Measurements from ENCODE around the gene LRRC4C. TPM values are rescaled to one million over a fixed set of nuclear protein-coding genes. Genes with fewer than 3 reads are reported as not detected.

Gene LRRC4C
- total RNA-seq, 1 donor from 2014 or later: 1.3 TPM

- H3K27ac Mint-ChIP-seq: no peak overlapping the region
- H3K9me3 Mint-ChIP-seq (ENCODE audit: low read depth): no peaks in the 10 kb centered on the region
- no peaks in the 10 kb centered on the region for H3K27me3 Mint-ChIP-seq
- H3K4me3 Mint-ChIP-seq (ENCODE audit: low read depth): no peak overlapping the region
- H3K36me3 Mint-ChIP-seq (ENCODE audit: insufficient read depth): no peaks in the 10 kb centered on the region
- TF ChIP-seq, protein P1, sequence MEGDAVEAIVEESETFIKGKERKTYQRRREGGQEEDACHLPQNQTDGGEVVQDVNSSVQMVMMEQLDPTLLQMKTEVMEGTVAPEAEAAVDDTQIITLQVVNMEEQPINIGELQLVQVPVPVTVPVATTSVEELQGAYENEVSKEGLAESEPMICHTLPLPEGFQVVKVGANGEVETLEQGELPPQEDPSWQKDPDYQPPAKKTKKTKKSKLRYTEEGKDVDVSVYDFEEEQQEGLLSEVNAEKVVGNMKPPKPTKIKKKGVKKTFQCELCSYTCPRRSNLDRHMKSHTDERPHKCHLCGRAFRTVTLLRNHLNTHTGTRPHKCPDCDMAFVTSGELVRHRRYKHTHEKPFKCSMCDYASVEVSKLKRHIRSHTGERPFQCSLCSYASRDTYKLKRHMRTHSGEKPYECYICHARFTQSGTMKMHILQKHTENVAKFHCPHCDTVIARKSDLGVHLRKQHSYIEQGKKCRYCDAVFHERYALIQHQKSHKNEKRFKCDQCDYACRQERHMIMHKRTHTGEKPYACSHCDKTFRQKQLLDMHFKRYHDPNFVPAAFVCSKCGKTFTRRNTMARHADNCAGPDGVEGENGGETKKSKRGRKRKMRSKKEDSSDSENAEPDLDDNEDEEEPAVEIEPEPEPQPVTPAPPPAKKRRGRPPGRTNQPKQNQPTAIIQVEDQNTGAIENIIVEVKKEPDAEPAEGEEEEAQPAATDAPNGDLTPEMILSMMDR (IDR thresholded peaks at IDR 0.05; ENCODE audit: unreplicated experiment): no peak
- no peaks in the 10 kb centered on the region for H3K4me1 Mint-ChIP-seq (ENCODE audit: low read depth)
- DNase-seq (ENCODE audit: low spot score, unreplicated experiment): no peak
Measured at GRCh38 chr11:40095446-40095845, 1364.0 kb downstream of the LRRC4C start.

GRCh38 chr11:40094954-40095353 lies 1364.5 kb downstream of the LRRC4C start:
- no peak overlapping the region for H3K4me3 Mint-ChIP-seq (ENCODE audit: low read depth)

DNA sequence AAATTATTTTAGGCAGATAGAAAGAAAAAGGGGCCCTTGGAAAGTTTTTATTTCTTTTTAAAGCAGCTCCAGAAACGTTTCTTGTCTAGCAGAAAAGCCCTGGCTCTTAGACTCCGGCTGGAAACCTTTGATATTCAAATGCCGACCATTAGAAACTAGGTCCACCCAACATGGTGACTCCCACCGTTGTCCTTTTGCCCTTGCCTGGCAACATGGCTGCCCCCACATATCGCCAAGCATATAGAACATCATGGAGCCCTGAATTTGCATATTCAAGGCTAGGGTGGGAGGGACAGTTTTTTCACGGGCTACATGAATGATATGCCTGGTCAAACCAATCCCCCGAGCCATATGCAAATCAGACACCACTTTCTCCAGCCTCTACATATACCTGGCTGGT lies 1379.0 kb downstream of the LRRC4C start:
- TF ChIP-seq, protein P1 (IDR thresholded peaks at IDR 0.05; ENCODE audit: unreplicated experiment): no peak
- Mint-ChIP-seq H3K4me1 (ENCODE audit: low read depth) (no peaks in the 10 kb centered on the region), H3K27me3 (no peaks in the 10 kb centered on the region), H3K9me3 (ENCODE audit: low read depth) (peaks cover 3% of the 10 kb centered on the region), H3K27ac (no peak overlapping the region), H3K4me3 (ENCODE audit: low read depth) (no peak overlapping the region), H3K36me3 (ENCODE audit: insufficient read depth) (no peaks in the 10 kb centered on the region)
- no peak for DNase-seq (ENCODE audit: low spot score, unreplicated experiment)

More at GRCh38 chr11:40094954-40095353, 1364.5 kb downstream of the LRRC4C start:
- no peak for DNase-seq (ENCODE audit: low spot score, unreplicated experiment)
- Mint-ChIP-seq H3K27me3 (no peaks in the 10 kb centered on the region), H3K4me1 (ENCODE audit: low read depth) (no peaks in the 10 kb centered on the region), H3K36me3 (ENCODE audit: insufficient read depth) (no peaks in the 10 kb centered on the region), H3K27ac (no peak overlapping the region), H3K9me3 (ENCODE audit: low read depth) (no peaks in the 10 kb centered on the region)
- TF ChIP-seq, protein P1 (IDR thresholded peaks at IDR 0.05; ENCODE audit: unreplicated experiment): no peak

All from progenitor cell of endocrine pancreas (in vitro differentiated cells).